ENCODE data around the gene FAM107B.
"Not testable (repeated sequence)": the region's sequence is repeated elsewhere in the genome, so short reads cannot be mapped to it uniquely, and the experiment has no call there.

Gene FAM107B

DNA sequence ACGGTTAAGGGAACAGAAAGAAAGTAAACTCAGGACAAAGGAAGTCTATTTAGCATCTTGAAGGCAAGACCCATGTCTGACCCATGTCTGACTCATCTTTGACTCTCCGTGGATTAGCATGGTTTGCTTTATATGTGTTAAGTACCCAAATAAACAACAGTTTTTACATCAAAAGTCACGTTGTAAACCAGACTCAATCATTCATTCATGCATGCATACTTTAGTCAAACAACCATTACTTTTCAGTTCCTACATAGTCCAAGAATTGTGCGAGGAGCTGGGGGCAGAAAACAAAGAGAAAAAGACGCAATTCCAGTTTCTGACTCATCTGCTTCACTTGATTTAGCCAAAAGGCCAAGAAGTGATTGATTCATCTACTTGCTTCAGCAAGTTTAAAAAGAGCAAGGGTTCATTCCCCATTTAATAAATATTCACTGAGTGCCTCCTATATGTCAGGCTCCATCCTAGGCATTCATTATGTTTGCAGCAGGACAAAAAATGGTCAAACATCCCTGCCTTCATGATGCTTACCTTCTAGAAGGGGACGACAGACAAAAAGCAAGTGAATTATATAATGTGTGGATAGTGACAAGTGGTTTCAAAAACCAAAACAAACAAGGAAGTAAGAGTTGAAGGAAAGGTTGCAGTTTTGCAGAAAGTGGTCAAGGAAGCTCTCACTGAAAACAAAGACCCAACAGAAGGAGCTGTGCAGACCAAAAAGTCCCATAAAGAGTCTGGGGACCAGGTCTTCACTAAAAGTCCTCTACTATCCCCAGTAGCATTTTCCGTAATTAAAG, 116.2 kb downstream of the FAM107B start:
- no peak for DNase-seq

DNA sequence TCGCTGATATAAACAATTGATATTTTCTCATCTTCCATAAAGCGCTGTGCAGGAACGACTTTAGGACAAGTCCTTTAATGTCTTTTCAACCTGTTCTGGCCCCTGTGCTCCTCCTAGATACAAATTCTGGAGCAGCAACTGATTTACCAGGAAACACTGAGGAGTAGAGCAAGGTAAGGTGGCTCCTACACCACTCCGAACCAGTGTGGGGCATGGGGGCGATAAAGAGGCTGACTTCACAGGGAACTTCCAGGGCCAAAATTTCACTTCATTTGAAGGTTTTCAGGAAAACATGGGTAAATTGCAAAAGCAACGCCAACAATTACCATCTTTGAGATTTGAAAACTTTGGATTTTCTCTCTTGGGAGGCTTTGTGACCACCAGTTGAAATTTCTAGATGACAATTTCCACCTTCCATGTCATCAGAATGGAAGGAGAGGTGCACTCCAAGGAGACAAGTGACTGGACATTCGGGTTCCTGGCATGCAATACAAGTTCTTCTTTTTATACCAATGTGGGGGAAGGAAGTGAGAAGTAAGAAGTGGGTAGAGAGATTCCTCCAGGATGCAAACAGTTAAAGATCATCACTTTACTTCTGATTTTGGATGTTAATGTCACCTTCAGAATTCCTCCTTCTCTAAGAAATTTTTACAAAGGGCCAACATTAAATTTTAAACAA, 118.5 kb downstream of the FAM107B start:
- no peak for DNase-seq

DNA sequence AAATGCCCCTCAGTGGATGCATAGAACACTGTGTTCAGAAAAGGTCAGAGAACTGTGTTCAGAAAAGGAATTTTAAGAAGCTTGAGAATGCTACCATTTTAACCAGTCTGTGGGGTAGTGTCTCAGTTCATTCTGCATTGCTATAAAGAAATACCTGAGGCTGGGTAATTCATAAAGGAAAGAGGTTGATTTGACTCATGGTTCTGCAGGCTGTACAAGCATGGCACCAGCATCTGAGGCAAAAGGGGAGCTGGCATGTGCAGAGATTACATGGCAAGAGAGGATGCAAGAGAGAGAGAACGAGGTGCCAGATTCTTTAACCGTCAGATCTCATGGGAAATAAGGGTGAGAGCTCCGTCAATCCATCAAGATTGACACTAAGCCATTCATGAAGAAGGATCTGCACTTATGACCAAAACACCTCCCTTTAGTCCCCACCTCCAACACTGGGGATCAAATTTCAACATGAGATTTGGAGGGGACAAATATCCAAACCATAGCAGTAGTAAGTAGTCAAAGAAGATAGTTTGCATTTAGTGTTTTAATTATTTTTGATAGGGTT, 119.8 kb downstream of the FAM107B start:
- no peak for DNase-seq

DNA sequence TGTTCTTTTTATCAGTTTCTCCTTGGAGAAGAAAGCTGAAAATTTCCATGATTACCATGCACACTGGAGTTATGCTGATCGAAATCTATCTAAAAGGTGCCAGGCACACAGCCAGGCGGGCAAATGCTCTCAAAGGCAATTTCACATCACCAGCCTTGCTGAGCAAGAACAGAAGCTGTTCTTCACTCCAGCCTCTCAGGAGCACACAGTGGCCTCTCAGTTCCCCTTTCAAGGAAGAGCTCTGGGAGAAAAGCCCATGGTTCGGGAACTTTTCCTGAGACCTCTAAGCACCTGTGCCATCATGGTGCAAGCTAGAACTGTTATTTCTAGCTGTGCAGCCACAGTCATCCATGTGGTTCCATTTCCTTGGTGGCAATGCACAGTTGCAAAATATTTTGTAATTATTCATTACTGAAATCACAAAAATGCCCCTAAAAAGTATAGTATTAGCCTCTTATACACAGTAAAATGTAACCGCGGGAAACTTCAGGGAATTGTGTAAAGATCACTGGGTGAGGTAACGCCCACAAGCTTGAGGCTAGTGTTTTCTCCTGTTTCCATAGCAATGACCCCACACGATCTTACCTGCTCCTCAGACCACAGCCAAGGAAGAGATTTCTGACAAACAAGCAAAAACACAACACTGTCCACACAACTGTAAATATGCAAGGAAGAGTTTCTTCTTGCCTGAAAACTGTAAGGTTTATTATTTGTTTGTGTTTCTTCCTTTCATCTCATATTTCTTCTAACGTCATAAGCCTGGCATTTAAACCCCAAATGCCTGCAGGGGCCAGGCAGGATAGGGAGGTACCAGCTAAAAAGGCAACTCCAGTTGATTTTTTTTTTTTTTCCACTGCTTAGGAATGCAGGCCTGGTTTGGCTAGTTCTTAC, 121.2 kb downstream of the FAM107B start:
- DNase-seq, result no peak

DNA sequence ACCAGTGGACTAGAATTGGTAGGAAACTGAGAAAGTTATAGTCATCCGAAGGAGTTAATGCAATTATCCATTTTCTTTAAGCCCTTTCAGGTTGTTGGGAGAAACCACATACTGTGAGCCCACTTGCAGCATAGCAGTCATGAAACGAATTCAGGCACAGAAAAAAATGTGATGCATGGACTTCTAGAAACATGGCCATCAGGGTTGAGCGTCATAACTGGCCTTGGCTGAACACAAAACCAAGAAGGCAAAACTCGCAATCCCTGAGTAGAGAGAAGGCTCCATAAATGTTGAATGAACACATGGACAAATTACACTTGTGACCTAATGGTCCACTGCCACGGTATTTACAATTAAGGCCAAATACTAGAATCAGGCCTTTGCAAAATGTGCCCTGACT, 121.9 kb downstream of the FAM107B start:
- DNase-seq, result no peak

DNA sequence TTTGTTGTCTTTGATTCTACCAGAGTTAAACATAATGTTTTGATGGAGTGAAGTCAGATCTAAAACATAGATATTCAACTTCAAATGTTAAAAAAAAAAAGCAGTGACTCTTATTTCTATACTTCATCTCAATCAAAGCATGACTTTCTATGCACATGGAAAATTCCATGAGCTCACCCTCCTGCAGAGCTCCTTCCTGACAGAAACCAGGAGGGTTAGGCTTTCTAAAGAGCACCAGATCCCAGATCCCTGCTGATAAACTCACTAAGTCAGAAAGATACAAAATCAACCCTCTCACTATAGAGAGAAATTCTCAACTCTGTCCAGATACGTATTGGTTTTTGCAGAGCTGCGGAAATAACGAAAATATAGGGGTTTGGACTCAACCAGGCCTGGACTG, 122.6 kb downstream of the FAM107B start:
- DNase-seq, result no peak

DNA sequence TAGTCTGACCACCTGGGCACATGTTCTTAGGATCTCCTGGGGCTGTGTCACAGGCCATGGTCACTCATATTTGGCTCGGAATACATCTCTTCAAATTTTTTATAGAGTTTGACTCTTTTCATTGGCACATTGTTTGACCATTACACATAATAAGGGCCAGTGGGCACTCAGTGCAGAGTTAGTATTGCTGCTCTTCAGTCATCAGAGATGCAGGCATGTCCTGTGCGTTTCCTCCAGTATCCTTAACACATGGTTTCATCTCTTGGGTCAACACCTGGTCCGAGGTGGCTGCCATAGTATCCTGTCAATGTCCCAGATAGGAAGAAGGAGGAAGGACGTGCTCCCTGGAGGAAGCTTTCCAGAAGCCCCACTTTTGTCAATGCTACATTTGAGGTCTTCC, 125.0 kb downstream of the FAM107B start:
- DNase-seq, result no peak

DNA sequence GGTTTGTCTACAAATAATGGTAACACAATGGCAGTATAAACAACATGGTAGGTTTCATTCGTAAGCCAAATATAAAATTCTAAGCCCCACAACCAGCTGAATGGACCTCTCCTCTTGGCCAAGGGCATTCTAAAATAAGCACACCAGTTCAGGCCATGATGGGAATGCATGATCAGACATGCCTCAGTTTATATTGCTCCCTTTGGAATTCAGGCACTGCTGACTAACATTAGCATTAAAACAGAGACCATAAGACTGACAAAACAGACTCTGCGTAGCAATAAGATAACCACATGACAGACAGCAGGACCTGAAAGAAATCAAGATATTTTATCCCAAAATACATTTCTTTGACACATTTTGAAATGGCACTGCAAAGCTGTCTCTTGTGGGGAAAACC, 125.8 kb downstream of the FAM107B start:
- DNase-seq, result no peak

DNA sequence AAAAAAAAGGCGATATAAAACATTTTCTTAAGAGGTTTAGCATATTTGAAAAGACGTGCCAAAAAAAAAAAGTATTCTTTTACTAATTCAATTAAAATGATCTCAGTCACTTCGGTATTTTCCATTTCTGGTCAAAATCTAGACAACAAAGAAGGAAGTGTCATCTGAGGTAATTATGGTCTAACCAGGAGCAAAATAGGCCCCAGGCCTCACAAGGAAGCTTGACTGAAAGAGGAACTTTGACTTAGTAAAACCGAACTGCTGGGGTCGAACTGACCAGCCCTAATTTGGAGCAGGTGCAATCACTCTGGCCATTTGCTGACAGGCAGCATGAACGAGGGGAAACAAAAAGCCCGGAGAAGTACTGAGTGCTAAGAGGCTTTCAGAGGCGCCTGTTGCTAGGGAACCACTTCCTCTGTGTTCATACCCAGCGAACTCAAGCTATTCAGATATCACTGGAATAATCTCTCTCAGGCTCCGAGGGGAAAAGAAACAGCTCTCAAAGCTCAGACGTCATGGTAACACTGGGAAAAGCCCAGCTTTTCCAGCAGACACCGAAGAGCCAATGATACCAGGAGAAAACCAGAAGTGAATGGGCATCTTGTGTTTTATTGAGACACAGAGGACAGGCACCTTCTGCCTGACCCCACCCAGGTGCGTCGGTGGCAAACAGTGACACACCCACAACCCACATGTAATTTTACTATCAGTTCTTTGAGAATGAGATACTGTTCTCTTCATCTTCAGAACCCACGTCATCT, 126.5 kb downstream of the FAM107B start:
- no peak for DNase-seq

DNA sequence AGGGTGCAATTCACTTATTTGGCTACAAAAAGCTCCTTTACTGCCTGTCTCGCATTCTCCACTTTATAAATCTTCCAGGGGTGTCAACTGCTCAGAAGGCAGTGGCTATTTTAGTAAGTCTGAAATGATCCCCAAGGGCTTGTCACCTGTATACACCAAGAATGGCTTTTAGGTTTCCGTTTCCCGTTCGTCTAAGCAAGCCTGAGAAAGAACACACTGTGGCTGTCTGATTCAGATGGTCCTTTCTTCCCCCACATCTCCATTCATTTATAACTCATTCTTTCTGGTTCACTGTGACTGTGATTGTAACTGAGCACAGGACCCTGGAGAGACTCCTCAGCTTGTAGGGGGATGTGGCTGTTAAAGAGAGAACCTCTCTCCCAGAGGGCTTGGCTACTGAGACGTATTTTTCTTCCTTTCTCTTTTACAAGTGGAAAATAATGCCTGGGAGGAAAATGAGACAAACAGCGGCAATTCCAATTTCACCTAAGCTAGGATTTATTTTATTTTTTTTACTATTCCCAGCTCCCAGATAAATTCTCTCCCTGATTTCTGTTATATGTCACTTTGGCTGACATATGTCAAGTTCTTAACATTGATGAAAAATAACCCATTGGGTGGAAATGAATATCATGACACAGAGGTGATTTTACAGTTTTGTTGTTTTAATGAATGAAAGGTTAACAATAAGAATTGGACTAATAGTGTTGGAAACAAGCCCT, 129.3 kb downstream of the FAM107B start:
- no peak for DNase-seq

DNA sequence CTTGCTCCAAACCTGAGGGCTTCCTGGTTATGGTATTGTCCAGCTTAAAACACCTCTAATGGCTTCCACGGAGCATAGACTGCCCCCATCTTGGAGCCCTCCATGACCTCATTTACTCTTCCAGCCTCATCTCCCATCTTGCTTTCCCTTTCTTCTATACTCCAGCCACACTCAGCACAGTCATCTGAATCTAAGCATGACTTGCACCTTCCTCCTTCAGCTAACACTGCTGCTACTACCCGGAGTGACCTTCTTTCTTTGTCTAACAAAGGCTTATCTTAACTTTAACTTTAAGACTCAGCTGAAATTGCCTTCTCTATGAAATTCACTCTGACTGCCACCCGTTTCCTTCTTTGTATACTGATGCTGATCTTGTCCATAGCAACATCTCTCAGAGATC, 135.1 kb downstream of the FAM107B start:
- no peak for DNase-seq

DNA sequence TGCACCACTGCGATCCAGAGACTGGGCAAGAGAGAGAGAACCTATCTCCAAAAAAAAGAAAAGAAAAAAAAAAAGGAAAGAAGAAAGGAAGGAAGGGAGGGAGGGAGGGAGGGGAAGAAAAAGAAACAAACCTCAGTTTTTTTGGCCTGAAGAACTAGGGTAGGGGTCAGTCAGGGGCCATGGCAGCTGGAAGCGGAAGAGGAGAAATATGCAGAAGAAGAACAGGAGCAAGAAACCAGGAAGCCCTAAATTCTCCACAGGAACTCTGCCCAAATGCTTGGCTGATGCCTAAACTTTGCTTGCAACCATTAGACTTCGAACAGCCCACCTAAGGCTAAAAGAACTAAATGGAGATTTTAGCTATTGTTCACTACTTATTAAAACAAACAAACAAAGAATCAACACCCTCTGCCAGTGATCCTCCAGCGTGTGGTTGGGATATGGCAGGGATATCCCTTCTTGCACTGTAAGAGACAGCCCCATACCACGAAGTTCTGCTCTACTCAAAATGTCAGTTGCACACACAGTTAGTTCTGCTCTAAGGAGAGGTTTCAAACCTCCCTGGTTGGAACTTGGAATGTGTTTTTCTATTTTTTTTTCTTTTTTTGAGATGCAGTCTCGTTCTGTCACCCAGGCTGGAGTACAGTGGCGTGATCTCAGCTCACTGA, 139.5 kb downstream of the FAM107B start:
- no peak for DNase-seq

DNA sequence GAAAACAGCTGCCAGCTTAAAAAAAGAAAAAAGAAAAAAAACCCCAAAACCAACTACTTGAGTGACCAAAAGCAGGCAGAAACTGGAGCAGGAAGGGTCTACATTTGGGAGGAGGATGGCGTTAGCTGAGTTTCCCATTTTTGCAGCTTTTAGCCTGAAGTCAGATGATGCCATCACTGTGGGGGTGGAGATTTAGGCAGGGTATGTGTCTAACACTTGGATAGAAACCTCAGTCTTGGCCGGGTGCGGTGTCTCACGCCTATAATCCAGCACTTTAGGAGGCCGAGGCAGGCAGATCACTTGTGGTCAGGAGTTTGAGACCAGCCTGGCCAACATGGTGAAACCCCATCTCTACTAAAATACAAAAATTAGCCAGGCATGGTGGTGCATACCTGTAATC, 140.1 kb downstream of the FAM107B start:
- not testable (repeated sequence) for DNase-seq

DNA sequence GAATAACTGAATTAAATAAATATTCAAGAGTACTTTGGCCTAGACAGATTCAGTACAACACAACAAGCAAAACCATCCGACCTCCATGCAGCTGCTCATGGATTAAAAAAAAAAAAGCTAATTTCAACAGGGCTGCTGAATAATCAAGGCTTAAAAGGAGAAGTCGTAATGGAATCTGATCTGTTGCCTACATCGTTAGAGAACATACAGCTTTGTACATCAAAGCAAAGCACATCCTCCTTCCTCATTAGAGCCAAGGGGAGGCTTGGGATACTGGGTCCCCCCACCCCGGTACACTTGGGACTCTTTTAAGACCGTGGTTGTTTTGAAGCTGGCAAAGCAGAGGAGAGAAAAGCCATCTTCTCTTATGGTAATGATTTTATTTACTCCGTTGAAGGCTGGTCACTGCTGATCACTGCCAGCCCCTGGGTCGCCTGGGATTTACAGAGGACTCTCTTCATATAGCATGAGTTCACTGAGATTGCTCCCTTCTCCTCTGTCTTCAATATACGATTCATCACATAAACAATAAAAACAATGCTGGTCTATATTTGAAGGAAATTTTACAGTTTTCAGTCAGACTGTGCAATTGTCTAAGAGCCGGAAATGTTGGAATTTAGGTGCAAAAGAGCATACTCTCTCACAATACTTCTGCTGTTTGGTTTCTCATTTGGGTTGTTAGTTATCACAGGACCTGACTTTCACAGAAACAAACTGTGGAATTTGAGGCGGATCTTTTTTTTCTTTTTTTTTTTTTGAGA, 148.8 kb downstream of the FAM107B start:
- peak; percentile 39 for DNase-seq

DNA sequence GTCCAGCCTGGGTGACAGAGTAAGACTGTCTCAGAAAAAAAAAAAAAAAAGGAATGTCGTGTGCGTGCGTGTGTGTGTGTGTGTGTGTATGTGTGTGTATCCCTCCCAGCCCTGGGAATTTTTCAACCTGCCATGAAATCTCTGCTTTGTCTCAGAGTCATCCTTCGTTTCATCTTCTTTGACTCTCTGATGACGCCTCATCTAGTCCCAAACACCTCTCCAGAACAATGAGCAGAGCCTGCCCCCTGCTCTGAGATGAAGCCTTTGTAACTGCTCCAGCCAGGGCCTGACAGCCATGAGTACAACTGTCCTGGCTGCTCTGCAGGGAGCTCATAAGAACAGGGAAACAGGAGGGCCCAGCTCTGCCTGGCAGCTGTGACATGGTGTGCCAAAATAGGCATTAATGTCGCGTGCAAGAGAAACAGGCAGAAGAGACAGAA, 149.5 kb downstream of the FAM107B start:
- peak; percentile 46 for DNase-seq

DNA sequence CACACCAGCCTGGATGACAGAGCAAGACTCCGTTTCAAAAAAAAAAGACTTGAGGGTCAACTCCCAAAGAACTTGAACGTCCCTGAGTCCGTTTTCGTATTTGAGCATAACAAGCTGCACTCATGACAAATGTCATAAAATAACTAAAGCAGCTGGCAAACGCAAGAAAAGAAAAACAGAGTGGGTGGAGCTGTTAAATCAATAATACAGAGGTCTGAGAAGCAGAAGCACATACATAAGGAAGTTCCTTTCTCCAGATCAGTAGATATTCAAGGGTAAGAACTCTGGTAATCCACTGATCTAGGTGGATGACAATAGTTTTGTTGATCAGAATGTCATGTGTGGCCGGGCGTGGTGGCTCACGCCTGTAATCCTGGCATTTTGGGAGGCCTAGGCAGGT, 150.1 kb downstream of the FAM107B start:
- no peak for DNase-seq

DNA sequence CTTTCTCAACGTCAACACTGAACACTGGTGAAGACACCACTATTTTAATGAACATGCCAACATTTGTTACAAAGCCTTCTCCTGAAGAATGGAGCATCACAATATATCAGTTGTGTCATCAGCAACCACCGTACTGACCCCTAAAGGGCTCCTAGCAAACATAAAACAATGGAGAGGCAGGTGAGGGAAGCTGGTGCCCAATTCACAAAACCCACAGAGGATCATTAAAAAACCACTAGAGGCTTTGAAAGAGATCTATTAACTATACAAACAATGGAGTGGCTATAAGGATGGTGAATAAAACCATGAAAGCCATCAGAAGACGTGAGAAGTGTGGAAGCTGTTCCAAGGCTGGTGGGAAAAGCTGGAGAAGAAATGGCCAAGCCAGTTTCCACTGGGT, 150.8 kb downstream of the FAM107B start:
- no peak for DNase-seq

DNA sequence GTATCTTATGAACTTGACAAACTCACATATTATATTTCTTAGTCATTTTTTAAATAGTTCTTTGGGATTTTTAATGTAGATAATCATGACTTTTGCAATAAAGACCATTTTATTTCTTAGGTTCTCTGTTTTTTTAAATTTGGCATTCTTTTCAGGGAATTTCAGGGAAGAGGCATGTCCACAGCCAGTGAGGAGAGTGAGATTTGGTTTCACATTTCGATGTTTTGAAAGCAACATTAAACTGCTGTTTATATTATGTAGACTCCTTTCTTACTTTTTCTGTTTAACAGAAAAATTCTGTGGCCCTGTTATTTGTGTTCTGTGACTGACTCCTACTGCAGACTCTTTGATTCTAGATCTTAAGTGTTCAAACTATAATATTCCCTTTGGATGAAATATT, 153.7 kb downstream of the FAM107B start:
- DNase-seq, result no peak

DNA sequence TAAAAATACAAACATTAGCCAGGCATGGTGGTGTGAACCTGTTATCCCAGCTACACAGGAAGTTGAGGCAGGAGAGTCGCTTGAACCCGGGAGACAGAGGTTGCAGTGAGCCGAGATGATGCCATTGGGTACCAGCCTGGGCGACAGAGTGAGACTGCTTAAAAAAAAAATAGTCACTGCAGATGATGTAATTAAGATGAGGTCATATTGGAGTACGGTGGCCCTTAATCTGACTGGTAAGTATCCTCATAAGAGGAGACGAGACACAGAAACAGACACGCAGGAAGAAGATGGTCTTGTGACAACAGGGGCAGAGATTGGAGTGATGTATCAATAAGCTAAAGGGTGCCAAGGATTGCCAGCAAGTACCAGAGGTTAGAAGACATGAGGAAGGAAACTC, 156.0 kb downstream of the FAM107B start:
- no peak for DNase-seq

DNA sequence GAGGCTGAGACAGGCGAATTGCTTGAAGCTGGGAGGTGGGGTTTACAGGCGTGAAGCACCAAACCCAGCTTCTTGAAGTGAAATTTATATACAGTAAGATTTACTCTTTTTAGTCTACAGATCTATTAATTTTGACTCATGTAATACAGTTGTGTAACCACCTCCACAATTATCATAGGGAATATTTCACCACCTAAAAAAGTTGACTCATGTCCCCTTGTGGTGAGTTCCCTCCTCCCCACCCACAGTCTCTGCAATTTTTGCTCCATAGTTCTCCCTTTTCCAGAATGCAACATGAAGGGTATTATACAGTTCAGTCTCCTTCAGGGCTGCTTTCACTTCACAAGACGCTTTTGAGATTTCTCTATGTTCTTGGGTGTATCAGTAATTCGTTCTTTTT, 156.8 kb downstream of the FAM107B start:
- DNase-seq, result no peak
